Right lobe of liver (tissue), 4 donors: Measurements from ENCODE around the gene LPIN3.

Source experiments
- POLR2A ChIP-seq: fragments of 450-650 bp; IDR thresholded peaks from one replicate; pipeline ENCODE4 v1.6.1; 2017; ENCODE audit warnings: antibody characterized with exemption, mild to moderate bottlenecking
- TF ChIP-seq, protein P1 (sequence below), 4 donors: fragments of 200-600 bp in 3 of 4; fragments of 450-650 bp in 1 of 4; IDR thresholded peaks; one replicate each; pipeline versions ENCODE4 v1.5.1 to v1.8.0; 2016 to 2022; ENCODE audit warnings: antibody characterized with exemption in 4 of 4, mild to moderate bottlenecking in 2 of 4
- donor health status: DM: no; HTN: no; CAD: no.
- donor health status: DM: no; HTN: no; CAD: no.
- donor health status: DM: no; HTN: yes; CAD: no.

DNA sequence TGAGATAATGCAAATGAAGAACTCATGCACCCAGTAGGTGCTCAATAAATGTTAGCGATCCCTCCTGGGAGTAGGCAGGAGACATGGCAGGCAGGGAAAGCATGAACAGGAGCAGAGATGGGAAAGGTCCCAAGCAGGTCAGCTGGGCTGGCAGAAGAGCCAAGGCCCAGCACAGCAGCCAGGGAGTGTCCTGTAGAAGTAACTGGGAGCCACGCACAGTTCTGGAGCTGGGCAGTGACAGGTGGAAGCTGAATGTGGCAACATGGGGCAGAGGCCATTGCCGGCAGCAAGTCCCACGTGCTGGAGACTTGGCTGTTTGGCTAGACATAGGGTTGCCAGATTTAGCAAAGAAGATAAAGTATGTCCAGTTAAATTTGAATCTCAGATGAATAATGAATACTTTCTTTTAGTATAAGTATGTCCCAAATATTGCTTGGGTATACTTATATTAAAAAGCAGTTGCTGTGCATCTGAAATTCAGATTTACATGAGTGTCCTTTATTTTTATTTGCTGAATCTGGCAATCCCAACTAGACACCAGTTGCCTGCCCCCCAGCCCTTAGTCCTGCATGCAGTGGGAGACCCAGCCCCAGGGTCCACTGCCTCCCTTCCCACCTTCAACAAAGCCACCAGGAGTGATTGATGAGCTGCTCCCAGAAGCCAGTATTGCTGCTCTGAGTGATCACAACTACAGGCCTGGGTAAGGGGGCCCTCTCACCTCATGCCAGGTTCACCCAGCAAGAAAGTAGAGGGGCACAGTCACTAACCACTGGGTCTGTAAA lies 3.7 kb upstream of the LPIN3 start:
- TF ChIP-seq, protein P1, sequence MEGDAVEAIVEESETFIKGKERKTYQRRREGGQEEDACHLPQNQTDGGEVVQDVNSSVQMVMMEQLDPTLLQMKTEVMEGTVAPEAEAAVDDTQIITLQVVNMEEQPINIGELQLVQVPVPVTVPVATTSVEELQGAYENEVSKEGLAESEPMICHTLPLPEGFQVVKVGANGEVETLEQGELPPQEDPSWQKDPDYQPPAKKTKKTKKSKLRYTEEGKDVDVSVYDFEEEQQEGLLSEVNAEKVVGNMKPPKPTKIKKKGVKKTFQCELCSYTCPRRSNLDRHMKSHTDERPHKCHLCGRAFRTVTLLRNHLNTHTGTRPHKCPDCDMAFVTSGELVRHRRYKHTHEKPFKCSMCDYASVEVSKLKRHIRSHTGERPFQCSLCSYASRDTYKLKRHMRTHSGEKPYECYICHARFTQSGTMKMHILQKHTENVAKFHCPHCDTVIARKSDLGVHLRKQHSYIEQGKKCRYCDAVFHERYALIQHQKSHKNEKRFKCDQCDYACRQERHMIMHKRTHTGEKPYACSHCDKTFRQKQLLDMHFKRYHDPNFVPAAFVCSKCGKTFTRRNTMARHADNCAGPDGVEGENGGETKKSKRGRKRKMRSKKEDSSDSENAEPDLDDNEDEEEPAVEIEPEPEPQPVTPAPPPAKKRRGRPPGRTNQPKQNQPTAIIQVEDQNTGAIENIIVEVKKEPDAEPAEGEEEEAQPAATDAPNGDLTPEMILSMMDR (IDR thresholded peaks at IDR 0.05), result no peak
- TF ChIP-seq POLR2A, result no peak
